H1 (cell line): ENCODE data around the gene SPTB. TPM values are rescaled to one million over a fixed set of nuclear protein-coding genes. Genes with fewer than 3 reads are reported as not detected.

Experiments
- CTCF ChIA-PET: fragments of 300-600 bp; sonication (Branson Sonifier 250); formaldehyde crosslinking; loops from one replicate; lab custom pipeline; 2021; ENCODE audit not compliant: partially characterized antibody; lab: Charles Lee
- POLR2A ChIA-PET: fragments of 300-600 bp; sonication (Branson Sonifier 250); formaldehyde crosslinking; loops from one replicate; lab custom pipeline; 2021; ENCODE audit warnings: inconsistent platforms; ENCODE audit not compliant: partially characterized antibody; lab: Charles Lee
- DNase-seq, 2 experiments: peaks; one replicate each; pipeline versions ENCODE4 v3.0.0 to v3.0.0-alpha.2; 2010 to 2022; ENCODE audit warnings: low spot score in 2 of 2, low read depth in 1 of 2, mixed read lengths in 1 of 2
- FAIRE-seq: peaks from 2 replicates; lab custom pipeline; 2011; peaks lifted over from hg19 to GRCh38; lab: Jason Lieb, UNC
- H2AFZ ChIP-seq: 2 replicates; pipeline ENCODE4 v1.8.1; 2012; ENCODE audit warnings: low read length, inconsistent platforms
- H2AK5ac ChIP-seq: 2 replicates; pipeline ENCODE4 v1.6.1; 2013; ENCODE audit warnings: low read depth, low read length
- H2BK120ac ChIP-seq: replicated peaks from 2 replicates; pipeline ENCODE3; 2013; ENCODE audit warnings: low read depth, low read length, inconsistent platforms
- H2BK12ac ChIP-seq: 2 replicates; pipeline ENCODE4 v1.6.1; 2013; ENCODE audit warnings: low read depth, low read length
- H2BK15ac ChIP-seq: 2 replicates; pipeline ENCODE4 v1.6.1; 2013; ENCODE audit warnings: low read length
- H2BK20ac ChIP-seq: 2 replicates; pipeline ENCODE4 v1.6.1; 2013; ENCODE audit warnings: low read length
- H2BK5ac ChIP-seq: 2 replicates; pipeline ENCODE4 v1.6.1; 2013; ENCODE audit warnings: low read depth, low read length
- H3K14ac ChIP-seq: 2 replicates; pipeline ENCODE4 v1.6.1; 2013; ENCODE audit warnings: inconsistent platforms; ENCODE audit not compliant: insufficient read length
- H3K18ac ChIP-seq: 2 replicates; pipeline ENCODE4 v1.6.1; 2013; ENCODE audit warnings: low read length; ENCODE audit errors: extremely low read depth
- H3K23ac ChIP-seq: 2 replicates; pipeline ENCODE4 v1.6.1; 2013; ENCODE audit warnings: inconsistent platforms; ENCODE audit not compliant: insufficient read length
- H3K23me2 ChIP-seq: 2 replicates; pipeline ENCODE4 v1.6.1; 2013; ENCODE audit warnings: low read depth, low read length
- H3K27ac ChIP-seq: 2 replicates; pipeline ENCODE4 v1.6.1; 2011; ENCODE audit warnings: low read depth, low read length, inconsistent platforms
- H3K27me3 ChIP-seq, 4 experiments: replicated peaks in 1 of 4; 1 replicate in 1 of 4; 2 replicates in 3 of 4; pipeline versions ENCODE4 v1.6.1 to v1.8.1; 2011 to 2013; ENCODE audit warnings: low read length in 3 of 4, mild to moderate bottlenecking in 3 of 4, inconsistent platforms in 2 of 4, mixed read lengths in 2 of 4, moderate library complexity in 1 of 4; ENCODE audit not compliant: control insufficient read depth in 3 of 4, insufficient read depth in 3 of 4; ENCODE audit errors: extremely low read depth in 1 of 4
- H3K36me3 ChIP-seq, 4 experiments: 2 replicates each; pipeline versions ENCODE4 v1.6.1 to v1.8.1; 2011 to 2013; ENCODE audit warnings: mild to moderate bottlenecking in 4 of 4, low read length in 3 of 4, moderate library complexity in 2 of 4, control low read depth in 1 of 4, inconsistent platforms in 1 of 4; ENCODE audit not compliant: insufficient read depth in 4 of 4, control insufficient read depth in 2 of 4
- H3K4ac ChIP-seq: replicated peaks from 2 replicates; pipeline ENCODE3; 2013; ENCODE audit warnings: low read length, low read depth, mixed read lengths, inconsistent platforms; ENCODE audit not compliant: insufficient read length
- H3K4me1 ChIP-seq, 4 experiments: replicated peaks in 1 of 4; 1 replicate in 1 of 4; 2 replicates in 3 of 4; pipeline versions ENCODE4 v1.6.1 to v1.8.1; 2011 to 2013; ENCODE audit warnings: low read length in 3 of 4, inconsistent platforms in 2 of 4, mixed read lengths in 1 of 4; ENCODE audit not compliant: insufficient read depth in 4 of 4, control insufficient read depth in 3 of 4
- H3K4me2 ChIP-seq, 2 experiments: 2 replicates each; pipeline versions ENCODE4 v1.6.1 to v1.8.1; 2011 to 2013; ENCODE audit warnings: low read depth in 2 of 2, low read length in 2 of 2, control low read depth in 1 of 2, inconsistent platforms in 1 of 2, mild to moderate bottlenecking in 1 of 2; ENCODE audit not compliant: insufficient read depth in 1 of 2
- H3K4me3 ChIP-seq, 4 experiments: fragments of 200-600, 300-600 bp in 1 of 4; sonication (generic), shearing (Covaris generic), sonication (Bioruptor Twin) in 1 of 4; 2 replicates each; pipeline versions ENCODE4 v1.5.1 to v1.8.1; 2011 to 2016; ENCODE audit warnings: low read length in 4 of 4, low read depth in 3 of 4, control low read depth in 2 of 4, inconsistent platforms in 2 of 4, mild to moderate bottlenecking in 2 of 4, mixed read lengths in 1 of 4, moderate library complexity in 1 of 4; ENCODE audit not compliant: insufficient read depth in 2 of 4; ENCODE audit errors: extremely low read depth in 1 of 4
- H3K56ac ChIP-seq: replicated peaks from 2 replicates; pipeline ENCODE3; 2013; ENCODE audit warnings: low read depth, mild to moderate bottlenecking, mixed read lengths, low read length, inconsistent platforms; ENCODE audit not compliant: insufficient read length
- H3K79me1 ChIP-seq: 2 replicates; pipeline ENCODE4 v1.6.1; 2013; ENCODE audit warnings: low read depth, low read length, control low read depth
- H3K79me2 ChIP-seq, 2 experiments: 2 replicates each; pipeline versions ENCODE4 v1.6.1 to v1.8.1; 2012 to 2013; ENCODE audit warnings: low read length in 2 of 2, mild to moderate bottlenecking in 2 of 2, inconsistent platforms in 1 of 2; ENCODE audit not compliant: insufficient read depth in 2 of 2, control insufficient read depth in 1 of 2
- H3K9ac ChIP-seq, 4 experiments: replicated peaks in 1 of 4; 1 replicate in 1 of 4; 2 replicates in 3 of 4; pipeline versions ENCODE4 v1.6.1 to v1.8.1; 2011 to 2013; ENCODE audit warnings: low read depth in 3 of 4, low read length in 3 of 4, control low read depth in 2 of 4, mild to moderate bottlenecking in 2 of 4, moderate library complexity in 2 of 4, inconsistent platforms in 1 of 4; ENCODE audit errors: extremely low read depth in 1 of 4
- H3K9me3 ChIP-seq, 2 experiments: 2 replicates each; pipeline versions ENCODE4 v1.6.1 to v1.8.1; 2012 to 2013; ENCODE audit warnings: mild to moderate bottlenecking in 2 of 2, moderate library complexity in 2 of 2, control low read depth in 1 of 2, inconsistent platforms in 1 of 2, low read depth in 1 of 2, low read length in 1 of 2, mixed read lengths in 1 of 2; ENCODE audit not compliant: insufficient read depth in 2 of 2
- H4K20me1 ChIP-seq, 2 experiments: replicated peaks in 1 of 2; 2 replicates each; pipeline versions ENCODE3 to v1.8.1; 2011 to 2013; ENCODE audit warnings: inconsistent platforms in 2 of 2, low read length in 2 of 2, mild to moderate bottlenecking in 1 of 2; ENCODE audit not compliant: insufficient read depth in 2 of 2, control insufficient read depth in 1 of 2
- H4K5ac ChIP-seq: 2 replicates; pipeline ENCODE4 v1.6.1; 2013; ENCODE audit warnings: low read length, low read depth, mixed read lengths, inconsistent platforms; ENCODE audit not compliant: insufficient read length
- H4K8ac ChIP-seq: 2 replicates; pipeline ENCODE4 v1.8.0; 2013; ENCODE audit warnings: mild to moderate bottlenecking, moderate library complexity, low read length, inconsistent platforms; ENCODE audit not compliant: insufficient read depth; ENCODE audit errors: extremely low read depth
- H4K91ac ChIP-seq: replicated peaks from 2 replicates; pipeline ENCODE3; 2013; ENCODE audit warnings: low read length, mixed read lengths, inconsistent platforms; ENCODE audit not compliant: insufficient read length
- CTCF ChIP-seq, 3 experiments: IDR thresholded peaks; 1 replicate in 2 of 3; 2 replicates in 1 of 3; pipeline versions ENCODE4 v1.5.1 to v1.6.1; 2011; ENCODE audit warnings: low read length in 3 of 3, mild to moderate bottlenecking in 3 of 3, inconsistent platforms in 2 of 3, low read depth in 1 of 3, moderate library complexity in 1 of 3; ENCODE audit not compliant: insufficient read depth in 1 of 3; ENCODE audit errors: control extremely low read depth in 1 of 3
- JUND ChIP-seq: IDR thresholded peaks from 2 replicates; pipeline ENCODE4 v1.6.1; 2011; ENCODE audit warnings: mild to moderate bottlenecking, improper control_type of control experiment, low read length
- KDM4A ChIP-seq: IDR thresholded peaks from one replicate; pipeline ENCODE4 v1.7.1; 2012; ENCODE audit warnings: low read depth, mild to moderate bottlenecking, moderate library complexity, low read length, inconsistent platforms; ENCODE audit not compliant: severe bottlenecking
- MAFK ChIP-seq: IDR thresholded peaks from 2 replicates; pipeline ENCODE4 v1.6.1; 2012; ENCODE audit warnings: low read depth, mild to moderate bottlenecking, improper control_type of control experiment, low read length
- RAD21 ChIP-seq, 2 experiments: IDR thresholded peaks in 1 of 2; conservative IDR thresholded peaks in 1 of 2; 2 replicates each; pipeline ENCODE4 v1.6.1; 2011; ENCODE audit warnings: low read depth in 2 of 2, low read length in 2 of 2, improper control_type of control experiment in 1 of 2, inconsistent platforms in 1 of 2, mild to moderate bottlenecking in 1 of 2, moderate library complexity in 1 of 2
- SIN3A ChIP-seq, 2 experiments: IDR thresholded peaks in 1 of 2; conservative IDR thresholded peaks in 1 of 2; 2 replicates each; pipeline ENCODE4 v1.6.1; 2011 to 2012; ENCODE audit warnings: low read length in 2 of 2, improper control_type of control experiment in 1 of 2, low read depth in 1 of 2, mild to moderate bottlenecking in 1 of 2
- TBP ChIP-seq: IDR thresholded peaks from 2 replicates; pipeline ENCODE4 v1.6.1; 2011; ENCODE audit warnings: low read depth, low read length, improper control_type of control experiment
- WGBS, 2 experiments: shearing (Covaris generic) in 1 of 2; methylation state at CpG; one replicate each; pipeline versions ENCODE4 v1.1.6 to v1.1.7; 2013 to 2015; ENCODE audit warnings: low lambda C conversion rate in 2 of 2, mixed read lengths in 2 of 2, inconsistent platforms in 1 of 2, low coverage in 1 of 2, missing lambda C conversion rate in 1 of 2; ENCODE audit not compliant: insufficient replicate concordance in 2 of 2, insufficient coverage in 1 of 2, insufficient read length in 1 of 2; ENCODE audit errors: extremely low coverage in 1 of 2, missing lambda C conversion rate in 1 of 2; 5-methylcytosine and 5-hydroxymethylcytosine counted together
- polyA plus RNA-seq, 7 experiments: library from polyadenylated mRNA; depleted of rRNA in 3 of 7; stranded (reverse) in 5 of 7; unstranded in 2 of 7; fragments of >200 nt in 5 of 7; fragments of 200-250 nt in 2 of 7; gene quantifications; 1 replicate in 5 of 7; 2 replicates in 1 of 7; 4 replicates in 1 of 7; pipeline versions ENCODE4 v1.2.1 to v1.2.3, GENCODE V29; 2011 to 2013; ENCODE audit warnings: missing spikeins in 2 of 7, mixed read lengths in 2 of 7
- total RNA-seq: library from RNA; stranded (reverse); fragmentation: NEBNext Ultra II Directional; extraction: Animal tissue kit (Norgen Biotek cat#: 25700); gene quantifications from 2 replicates; pipeline ENCODE4 v1.2.1, GENCODE V29; 2021

The SPTB gene
- total and polyA plus RNA-seq, 2 of the 8 experiments (the other 6 are each of a cell fraction or from before 2014, with no cell fraction given), result 0.30 to 2.4 TPM

- H3K4me2 ChIP-seq, result no peak overlapping the region
- no peaks in the 10 kb centered on the region for H3K27me3 ChIP-seq
- H2BK12ac ChIP-seq, result no peak overlapping the region
- H2AK5ac ChIP-seq, result no peak overlapping the region
- no peak overlapping the region for H3K4ac ChIP-seq
- H3K79me2 ChIP-seq, result no peaks in the 10 kb centered on the region
- H4K20me1 ChIP-seq, result no peaks in the 10 kb centered on the region
- H3K4me1 ChIP-seq, result peaks cover 0 to 3% (median 0%) of the 10 kb centered on the region in 4 experiments; a peak in 1 of 7 replicates
- no peak overlapping the region for H3K23ac ChIP-seq
- peaks cover 4 to 29% (median 9%) of the 10 kb centered on the region in 4 experiments for H3K36me3 ChIP-seq
- H3K9ac ChIP-seq, result no peak overlapping the region
- no peak overlapping the region for H3K18ac ChIP-seq
- H3K9me3 ChIP-seq, result no peaks in the 10 kb centered on the region
- no peak overlapping the region for H4K8ac ChIP-seq
- H2BK120ac ChIP-seq, result no peak overlapping the region
- H2BK20ac ChIP-seq, result no peak overlapping the region
- H3K14ac ChIP-seq, result no peak overlapping the region
- DNase-seq (no peak), FAIRE-seq (no peak)
- H3K27ac ChIP-seq, result no peak overlapping the region
- H2AFZ ChIP-seq, result no peak overlapping the region
- ChIA-PET CTCF (interaction anchor here (0.9 to 1.5 kb wide), 5 partner anchors 10 to 104 kb away, joined by 3 to 7 read pairs (median 4); no protein-coding TSS in a partner anchor), POLR2A (interaction anchor here (0.8 to 2.0 kb wide), 4 partner anchors 9 to 19 kb away, joined by 3 to 7 read pairs (median 4); partner anchors contain the start of genes CHURC1 and GPX2)
- H3K4me3 ChIP-seq, result no peak overlapping the region
- H4K91ac ChIP-seq, result no peak overlapping the region
- 94% methylated on average over 4 of the region's 4 CpGs; no CpG with 5 or more reads in 1 of the 2 experiments for WGBS, 2 experiments
- no peak for TF ChIP-seq SIN3A (conservative IDR thresholded peaks at IDR 0.05 in 1 of 2, IDR thresholded peaks at IDR 0.05 in 1 of 2; ENCODE audit: low read depth in 1 of 2, low read length in 2 of 2)
- no peak for TF ChIP-seq TBP
- no peak for TF ChIP-seq RAD21 (IDR thresholded peaks at IDR 0.05 in 1 of 2, conservative IDR thresholded peaks at IDR 0.05 in 1 of 2; ENCODE audit: low read depth in 2 of 2, low read length in 2 of 2)
- TF ChIP-seq MAFK, result no peak
- no peak for TF ChIP-seq CTCF (IDR thresholded peaks at IDR 0.05; ENCODE audit: control extremely low read depth in 1 of 3, insufficient read depth in 1 of 3, low read depth in 1 of 3, low read length in 3 of 3)
- no peak for TF ChIP-seq KDM4A
- TF ChIP-seq JUND, result no peak
- no peaks in the 10 kb centered on the region for H3K23me2 ChIP-seq
- H4K5ac ChIP-seq, result no peak overlapping the region
- no peak overlapping the region for H2BK15ac ChIP-seq
- H3K79me1 ChIP-seq, result no peaks in the 10 kb centered on the region
- H2BK5ac ChIP-seq, result no peak overlapping the region
- no peak overlapping the region for H3K56ac ChIP-seq
Observed at GRCh38 chr14:64926398-64926995, 46.8 kb upstream of the SPTB start.
